NCI-H2029 treated with DMSO at 0.1 percent for 48 hours (cell line): ENCODE measurements around the gene ZFP82.

Experiments
- DNase-seq: peaks from one replicate; lab custom pipeline; 2025; lab: John Stamatoyannopoulos, UW

Gene ZFP82

DNA sequence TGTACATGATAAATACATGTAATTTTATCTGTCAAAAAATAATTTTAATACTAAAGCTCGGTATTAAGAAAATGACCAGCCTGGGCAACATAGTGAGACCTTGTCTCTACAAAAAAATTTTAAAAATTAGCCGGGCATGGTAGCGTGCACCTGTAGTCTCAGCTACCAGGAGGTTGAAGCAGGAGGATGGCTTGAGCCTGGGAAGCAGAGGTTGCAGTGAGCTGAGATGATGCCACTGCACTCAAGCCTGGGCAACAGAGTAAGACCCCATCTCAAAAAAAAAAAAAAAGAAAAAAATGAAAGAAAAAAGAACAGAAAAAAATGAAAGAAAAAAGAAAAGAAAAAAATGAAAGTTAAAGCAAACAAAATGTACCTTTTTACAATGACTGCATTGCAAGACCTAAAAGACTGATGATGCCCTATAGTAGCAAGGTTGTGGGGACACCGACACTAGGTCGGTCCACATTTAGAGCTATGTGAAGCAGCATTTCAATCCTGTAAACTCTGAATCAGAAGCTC, 44.7 kb downstream of the ZFP82 start:
- DNase-seq = no peak

DNA sequence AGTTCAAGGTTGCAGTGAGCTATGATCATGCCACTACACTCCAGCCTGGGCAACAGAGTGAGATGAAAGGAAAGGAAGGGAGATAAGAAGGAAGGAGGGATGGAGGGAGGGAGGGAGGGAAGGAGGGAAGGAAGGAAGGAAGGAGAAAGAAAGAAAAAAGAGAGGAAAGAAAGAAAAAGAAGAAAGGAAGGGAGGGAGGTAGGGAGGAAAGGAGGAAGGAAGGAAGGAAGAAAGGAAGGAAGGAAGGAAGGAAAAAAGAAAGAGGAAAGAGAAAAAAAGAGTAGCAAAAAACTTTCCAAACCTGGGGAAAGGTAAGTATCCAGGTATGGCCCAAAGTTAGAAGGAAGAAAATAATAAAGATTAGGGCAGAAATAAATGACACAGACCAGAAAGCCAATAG, 46.6 kb downstream of the ZFP82 start:
- DNase-seq = no peak

DNA sequence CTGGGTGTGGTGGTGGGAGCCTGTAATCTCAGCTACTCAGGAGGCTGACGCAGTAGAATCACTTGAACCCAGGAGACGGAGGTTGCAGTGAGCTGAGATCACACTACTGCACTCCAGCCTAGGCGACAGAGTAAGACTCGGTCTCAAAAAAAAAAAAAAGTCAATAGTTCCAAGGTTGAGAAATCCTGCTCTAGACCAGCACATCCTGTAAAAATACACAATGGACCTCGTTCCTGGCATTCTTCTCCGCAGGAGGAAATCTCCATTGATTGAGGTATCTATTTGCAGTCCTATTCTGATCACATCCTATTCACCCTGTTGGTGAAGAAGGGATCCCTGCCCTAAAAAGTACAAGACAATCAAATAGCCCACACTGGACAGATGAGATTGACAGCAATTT, 54.6 kb downstream of the ZFP82 start:
- no peak for DNase-seq
